ENCODE measurements around the gene GGNBP2. TPM values are rescaled to one million over a fixed set of nuclear protein-coding genes. Genes with fewer than 3 reads are reported as not detected.

The GGNBP2 gene
- total and polyA plus RNA-seq, 7 donors: 43.5 to 62.2 (median 57.4) TPM

DNA sequence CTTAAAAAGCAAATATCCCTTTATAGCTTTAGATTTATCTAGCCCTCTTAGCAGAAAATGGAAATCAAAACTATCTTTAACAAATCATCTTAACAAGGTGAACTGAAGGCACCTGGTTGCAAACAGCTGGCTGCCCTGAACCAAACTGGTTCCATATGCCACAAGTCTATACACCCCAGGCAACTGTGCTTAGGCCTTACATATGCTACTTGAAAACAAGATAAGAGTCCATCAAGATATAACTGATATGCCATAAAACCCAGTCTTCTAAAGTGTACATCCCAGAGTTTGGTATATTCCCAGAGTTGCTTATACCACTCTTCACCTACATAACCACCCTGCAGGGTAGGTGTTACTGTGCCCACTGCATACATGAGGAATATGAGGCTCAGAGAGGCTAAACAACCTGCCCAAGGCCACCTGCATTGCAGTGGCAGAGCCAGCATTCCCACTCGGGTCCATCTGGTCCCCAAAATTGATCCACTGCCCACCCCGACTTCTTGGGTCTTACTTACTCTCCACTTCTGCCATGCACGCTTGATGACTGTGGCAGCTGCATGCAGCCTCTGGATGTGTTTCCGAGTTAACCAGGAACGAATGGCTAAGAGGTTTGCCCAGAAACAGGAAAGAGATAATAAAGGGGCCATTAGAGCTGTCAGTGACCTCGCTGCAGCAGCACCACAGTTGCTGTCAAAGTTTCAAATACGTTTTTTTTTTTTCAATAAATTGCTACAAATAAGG, 46.0 kb upstream of the GGNBP2 start:
- no peak overlapping the region for H3K27ac ChIP-seq
- H3K9me3 ChIP-seq: no peaks in the 10 kb centered on the region
- intact Hi-C loops (cut with DNase I): no loop called here
- H3K4me1 ChIP-seq: no peaks in the 10 kb centered on the region
- 74 to 78% methylated on average over 7 of the region's 7 CpGs for WGBS, 2 donors
- no peaks in the 10 kb centered on the region for H3K27me3 ChIP-seq
- no peak overlapping the region for H3K4me3 ChIP-seq
- DNase-seq: peak; percentile 44
- H3K36me3 ChIP-seq: peaks cover 24 to 78% (median 28%) of the 10 kb centered on the region in 4 donors
- TF ChIP-seq POLR2A (IDR thresholded peaks at IDR 0.05) (no peak), EP300 (IDR thresholded peaks at IDR 0.05) (no peak), CTCF (IDR thresholded peaks at IDR 0.05) (no peak), POLR2AphosphoS5 (IDR thresholded peaks at IDR 0.05) (no peak)

- intact Hi-C loops (cut with DNase I): no loop called here
- peak; percentile 63 for DNase-seq
Observed at GRCh38 chr17:36500745-36501225, 43.9 kb upstream of the GGNBP2 start.

GRCh38 chr17:36501351-36501750, 43.4 kb upstream of the GGNBP2 start:
- TF ChIP-seq EP300 (IDR thresholded peaks at IDR 0.05): no peak
- no peak for TF ChIP-seq POLR2AphosphoS5 (IDR thresholded peaks at IDR 0.05)
- no peak for TF ChIP-seq POLR2A (IDR thresholded peaks at IDR 0.05)
- no peak for TF ChIP-seq CTCF (IDR thresholded peaks at IDR 0.05)
- Histone ChIP-seq H3K4me3 (no peak overlapping the region), H3K27me3 (no peaks in the 10 kb centered on the region), H3K4me1 (no peaks in the 10 kb centered on the region), H3K27ac (no peak overlapping the region), H3K36me3 (peaks cover 0 to 77% (median 15%) of the 10 kb centered on the region in 4 donors), H3K9me3 (no peaks in the 10 kb centered on the region)
- WGBS, 2 donors: 95 to 98% methylated on average over 3 of the region's 3 CpGs
- intact Hi-C loops (cut with DNase I): no loop called here
- peak; percentile 33 for DNase-seq

More at GRCh38 chr17:36500745-36501225, 43.9 kb upstream of the GGNBP2 start:
- Histone ChIP-seq H3K27me3 (no peaks in the 10 kb centered on the region), H3K4me1 (no peaks in the 10 kb centered on the region), H3K36me3 (peaks cover 5 to 77% (median 19%) of the 10 kb centered on the region in 4 donors), H3K9me3 (no peaks in the 10 kb centered on the region), H3K27ac (no peak overlapping the region), H3K4me3 (no peak overlapping the region)
- 93 to 94% methylated on average over 15 of the region's 15 CpGs for WGBS, 2 donors
- TF ChIP-seq CTCF (IDR thresholded peaks at IDR 0.05): no peak
- no peak for TF ChIP-seq EP300 (IDR thresholded peaks at IDR 0.05)
- TF ChIP-seq POLR2A (IDR thresholded peaks at IDR 0.05): no peak
- TF ChIP-seq POLR2AphosphoS5 (IDR thresholded peaks at IDR 0.05): no peak

DNA sequence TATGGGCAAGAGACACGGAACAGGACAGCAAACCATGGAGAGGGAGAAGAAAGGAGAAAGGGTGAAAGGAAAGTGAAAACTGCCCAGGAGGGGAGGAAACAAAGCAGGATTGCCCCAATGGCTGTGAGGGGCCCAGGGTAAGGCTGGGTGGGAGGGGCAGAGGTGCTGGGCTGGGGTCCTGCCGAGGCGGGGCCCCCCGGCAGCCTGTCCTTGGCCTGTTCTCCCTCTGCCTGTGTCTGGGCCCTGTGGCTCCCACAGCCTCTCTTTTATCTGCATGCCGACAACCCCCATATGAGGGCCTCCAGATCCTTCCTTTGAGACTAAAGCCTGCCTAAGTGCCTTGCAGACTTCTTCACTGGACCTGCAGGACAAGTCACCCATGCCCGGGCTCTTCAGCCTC, 42.8 kb upstream of the GGNBP2 start:
- no peaks in the 10 kb centered on the region for H3K9me3 ChIP-seq
- no peak overlapping the region for H3K4me3 ChIP-seq
- H3K27ac ChIP-seq: no peak overlapping the region
- intact Hi-C loops (cut with DNase I): no loop called here
- 95 to 99% methylated on average over 6 of the region's 6 CpGs for WGBS, 2 donors
- peaks cover 0 to 77% (median 16%) of the 10 kb centered on the region in 4 donors for H3K36me3 ChIP-seq
- H3K27me3 ChIP-seq: no peaks in the 10 kb centered on the region
- H3K4me1 ChIP-seq: no peaks in the 10 kb centered on the region
- TF ChIP-seq POLR2AphosphoS5 (IDR thresholded peaks at IDR 0.05): no peak
- TF ChIP-seq POLR2A (IDR thresholded peaks at IDR 0.05): no peak
- no peak for TF ChIP-seq CTCF (IDR thresholded peaks at IDR 0.05)
- TF ChIP-seq EP300 (IDR thresholded peaks at IDR 0.05): no peak
- DNase-seq: peak; percentile 28

All from sigmoid colon (tissue), 7 donors.